ENCODE measurements around the gene ANXA7.

ANXA7 gene

DNA sequence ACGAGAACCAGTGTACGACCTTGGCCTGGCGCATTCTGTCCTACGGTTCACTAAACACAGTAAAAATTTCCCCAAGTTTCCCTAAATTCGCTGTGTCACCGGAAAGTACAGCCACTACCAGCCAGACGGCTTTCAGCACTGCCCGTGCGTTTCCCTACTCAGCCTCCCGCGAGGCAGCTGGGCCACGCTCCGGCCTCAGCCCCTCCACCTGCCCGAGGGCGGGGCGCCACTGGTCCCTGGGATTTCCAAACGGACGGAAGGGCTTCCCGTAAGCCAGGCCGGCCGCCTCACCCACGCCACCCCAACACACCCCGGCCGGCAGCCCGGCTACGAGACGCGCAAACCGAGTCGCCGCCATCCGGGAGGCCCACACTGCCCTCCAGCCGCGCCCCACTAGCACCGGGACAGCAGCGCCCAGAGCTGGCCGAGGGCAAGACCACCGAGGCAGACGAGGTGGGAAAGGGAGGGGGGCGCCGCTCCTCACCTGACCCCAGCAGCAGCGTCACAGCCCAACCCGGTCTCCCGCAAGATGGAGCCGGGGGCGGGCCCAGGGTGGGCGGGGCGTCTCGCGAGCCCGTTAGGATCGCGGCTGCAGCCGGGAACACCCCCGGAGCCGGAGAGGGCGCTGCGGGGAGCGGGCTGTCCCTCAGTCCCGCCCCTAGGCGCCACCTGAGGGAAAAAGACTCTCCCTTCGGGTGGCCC, at the start of gene ANXA7:
TSS of gene ANXA7 (minus strand) at position 531 of the 702 bp plus-strand sequence. CDS start 13,202 bp downstream, outside the sequence.
- DNase-seq, result peak; percentile 37 to 73

DNA sequence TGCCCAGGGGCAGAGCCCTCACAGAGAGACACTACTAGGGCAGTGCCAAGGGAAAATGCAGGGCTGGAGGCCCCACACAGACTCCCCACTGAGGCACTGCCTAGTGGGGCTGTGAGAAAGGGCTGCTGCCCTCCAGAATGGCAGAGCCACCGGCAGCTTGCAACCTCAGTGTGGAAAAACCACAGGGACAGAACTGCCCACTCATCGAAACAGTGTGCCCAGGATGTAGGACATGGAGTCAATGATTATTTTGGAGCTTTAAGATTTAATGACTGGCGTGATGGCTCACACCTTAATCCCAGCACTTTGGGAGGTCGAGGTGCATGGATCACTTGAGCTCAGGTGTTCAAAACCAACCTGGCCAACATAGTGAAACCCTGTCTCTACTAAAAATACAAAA, 47.0 kb upstream of the ANXA7 start:
- no peak for DNase-seq

DNA sequence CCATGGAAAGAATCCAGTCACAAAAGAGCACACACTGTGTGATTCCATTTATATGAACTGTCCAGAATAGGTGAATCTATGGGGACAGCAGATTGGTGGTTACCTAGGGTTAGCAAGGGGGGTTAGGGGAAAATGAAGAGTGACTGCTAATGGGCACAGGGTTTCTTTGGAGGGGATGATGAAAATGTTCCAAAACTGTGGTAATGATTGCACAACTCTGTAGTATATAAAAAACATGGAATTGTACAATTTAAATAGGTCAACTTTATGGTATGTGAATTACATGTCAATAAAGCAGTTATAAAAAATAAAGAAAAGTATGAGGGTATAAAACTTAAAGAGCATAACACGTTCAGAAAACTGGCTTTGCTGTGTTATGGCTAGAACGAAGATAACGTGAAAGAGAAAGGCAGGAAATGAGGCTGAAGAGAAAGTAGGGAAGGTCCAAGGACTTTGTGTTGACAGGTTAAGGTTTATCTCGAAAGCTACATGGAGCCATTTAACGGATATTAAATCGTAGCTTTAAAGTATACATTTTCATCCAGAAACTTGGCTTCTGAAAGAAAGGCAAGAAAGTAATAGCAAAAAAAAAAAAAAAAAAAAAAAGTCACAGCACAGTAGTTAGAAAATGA, 45.9 kb upstream of the ANXA7 start:
- no peak for DNase-seq

DNA sequence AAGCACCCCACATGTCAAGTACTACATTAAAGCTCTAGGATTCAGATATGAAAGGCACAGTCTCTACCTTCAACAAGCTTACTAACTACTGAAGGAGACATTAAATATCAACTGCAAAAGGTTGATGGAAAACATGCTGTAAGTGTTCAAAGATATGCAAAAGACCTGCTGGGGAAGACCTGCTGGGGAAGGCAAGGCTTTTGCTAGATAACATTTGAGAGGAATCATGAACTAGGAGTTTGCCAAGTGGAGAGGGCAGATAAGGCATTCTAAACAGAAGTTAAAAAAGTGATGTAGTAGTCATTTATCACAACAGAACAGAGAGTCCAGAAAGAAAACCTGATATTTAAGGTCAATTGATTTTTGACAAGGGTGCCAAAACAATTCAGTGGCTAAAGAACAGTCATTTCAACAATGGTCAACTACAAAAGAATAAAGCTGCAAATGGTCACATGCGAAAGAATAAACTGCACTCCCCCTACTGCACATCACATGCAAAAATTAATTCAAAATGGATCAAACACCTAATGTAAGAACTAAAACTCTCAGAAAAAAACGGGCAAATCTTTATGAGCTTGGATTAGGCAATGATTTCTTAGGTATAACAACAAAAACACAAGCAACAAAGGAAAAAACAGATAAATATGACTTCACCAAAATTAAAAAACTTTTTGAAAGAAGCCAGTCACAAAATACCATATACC, 42.5 kb upstream of the ANXA7 start:
- DNase-seq, result no peak

DNA sequence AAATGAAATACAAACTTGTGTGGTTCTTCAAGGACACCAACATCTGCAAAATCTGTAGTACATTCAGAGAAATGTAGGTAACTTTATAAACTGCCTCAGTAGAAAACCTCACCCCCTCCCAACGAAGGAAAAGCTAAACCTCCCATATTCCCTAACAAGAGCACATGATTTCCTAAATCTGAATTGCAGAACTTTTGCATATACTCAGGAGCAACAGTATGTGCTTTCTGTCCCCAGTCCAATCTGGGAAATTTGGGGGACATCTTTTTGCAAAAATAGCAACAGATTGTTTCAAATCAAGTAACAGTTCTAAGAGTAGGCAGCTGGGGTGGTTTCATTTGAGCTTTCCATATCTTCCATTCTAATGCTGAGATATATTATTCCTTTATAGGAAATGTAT, 35.3 kb upstream of the ANXA7 start:
- no peak for DNase-seq

DNA sequence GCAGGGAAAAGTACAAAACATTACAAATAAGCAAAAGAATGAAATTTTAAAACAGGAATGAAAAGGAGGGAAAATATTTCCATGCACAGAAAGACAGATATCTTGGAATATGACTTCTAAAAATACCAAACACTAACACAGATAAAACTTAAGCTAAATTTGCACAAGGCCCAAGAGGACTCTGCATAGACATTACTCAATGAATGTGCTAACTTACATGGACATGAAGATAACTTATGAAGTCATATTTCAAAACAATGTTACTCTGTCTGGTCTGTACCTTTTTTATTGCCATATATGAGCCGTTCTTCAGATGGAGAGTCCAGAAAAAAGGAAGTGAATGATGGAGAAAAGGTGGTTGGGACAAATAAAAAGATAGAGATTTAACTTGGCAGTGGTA, 34.5 kb upstream of the ANXA7 start:
- DNase-seq, result no peak

DNA sequence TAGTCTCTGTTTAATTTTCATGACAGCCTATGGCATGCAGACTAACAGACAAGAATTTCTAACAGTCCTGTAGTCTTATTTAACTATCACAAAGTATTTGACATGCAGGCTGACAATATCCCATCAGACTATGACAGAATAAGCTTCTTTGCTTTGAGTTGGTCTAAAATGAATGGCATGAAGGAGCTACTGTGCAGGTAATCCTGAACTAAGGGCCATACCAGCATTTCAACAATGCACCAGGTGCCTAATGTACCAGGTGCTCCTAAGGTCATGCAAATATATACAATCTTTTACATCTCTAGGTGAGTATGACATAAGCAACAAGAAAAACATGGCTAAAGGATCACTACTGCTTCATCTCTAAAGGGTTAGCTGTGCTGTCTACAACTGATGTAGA, 33.1 kb upstream of the ANXA7 start:
- DNase-seq, result no peak

DNA sequence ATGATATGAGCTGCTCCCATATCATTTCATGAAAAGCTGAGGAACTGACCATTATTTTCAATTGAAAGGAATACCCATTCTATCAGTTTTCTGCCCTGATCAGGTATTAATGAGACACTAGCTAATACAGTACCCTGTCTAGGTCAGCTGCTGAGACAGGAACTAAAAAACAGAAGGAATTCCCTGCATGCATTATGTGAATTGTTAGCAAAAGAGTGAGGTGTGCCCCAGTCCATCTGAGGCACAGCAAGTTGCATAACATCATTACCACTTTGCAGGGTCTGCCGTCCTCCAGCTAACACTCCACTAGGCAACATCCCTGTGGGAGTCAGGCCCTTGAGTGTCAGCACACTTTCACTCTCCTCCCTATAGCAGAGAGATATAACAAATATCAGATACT, 30.6 kb upstream of the ANXA7 start:
- no peak for DNase-seq

DNA sequence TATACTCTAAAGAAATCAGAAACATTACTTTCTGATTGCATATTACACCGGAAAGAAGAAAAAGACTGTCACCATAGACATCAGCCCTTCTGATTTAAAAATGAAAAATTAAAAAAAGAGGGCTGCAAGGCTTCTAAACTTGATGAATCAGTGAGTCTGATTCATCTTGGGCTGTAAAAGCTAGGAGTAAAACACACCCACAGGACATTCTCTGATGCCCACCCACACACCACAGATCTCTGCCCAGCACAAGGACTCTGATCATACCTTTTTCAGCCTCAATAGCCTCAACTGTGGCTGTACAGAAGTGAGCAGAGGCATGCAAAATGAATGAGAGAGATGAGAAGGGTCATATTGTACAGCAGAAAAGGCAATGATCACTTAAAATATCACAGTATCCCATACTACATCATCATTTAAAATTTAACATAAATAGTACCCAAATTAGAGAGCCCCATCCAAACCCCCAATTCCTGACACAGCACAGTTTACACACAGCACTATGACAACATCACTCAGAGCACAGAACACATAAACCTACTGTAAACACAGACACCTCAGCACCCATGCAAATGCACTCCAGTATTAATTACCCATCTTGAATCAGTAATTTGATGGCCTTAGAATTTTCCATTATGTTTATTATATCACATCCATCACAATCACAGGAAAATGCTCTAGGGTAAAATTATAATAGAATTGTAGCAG, 25.9 kb upstream of the ANXA7 start:
- DNase-seq, result no peak

DNA sequence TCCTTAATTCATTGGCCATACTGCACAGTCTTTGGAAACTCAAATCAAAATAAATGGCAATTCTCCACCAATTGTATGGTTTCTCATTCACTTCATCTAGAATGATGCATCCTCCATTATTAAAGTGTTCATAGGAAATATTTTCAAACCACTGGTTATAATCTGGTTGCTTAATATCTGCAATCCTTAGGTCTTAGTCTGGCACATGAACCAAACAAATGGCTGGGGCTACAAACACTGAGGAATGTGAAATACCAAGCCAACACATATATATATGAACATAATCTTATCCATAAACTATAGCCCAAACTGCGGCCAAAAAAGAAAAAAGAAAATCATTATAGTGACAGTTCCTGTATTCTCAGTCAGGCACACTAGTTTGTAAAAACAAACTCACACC, 25.2 kb upstream of the ANXA7 start:
- DNase-seq, result no peak

DNA sequence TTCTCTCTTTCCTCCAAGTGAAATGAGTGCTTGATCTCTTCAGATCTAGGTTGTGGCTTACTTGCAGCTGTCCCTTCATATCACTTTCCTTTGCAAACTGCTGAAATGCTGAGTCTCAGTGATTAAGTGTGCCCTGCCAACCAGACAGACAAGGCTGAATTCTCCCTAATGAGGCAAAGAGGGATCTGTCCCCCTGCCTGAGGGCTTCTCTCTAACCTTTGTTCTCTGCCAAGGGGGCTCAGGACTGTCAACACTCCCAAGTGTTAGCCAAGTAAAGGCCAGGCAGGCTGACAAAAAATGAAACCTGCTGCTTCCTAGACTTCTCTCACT, 19.6 kb upstream of the ANXA7 start, which contains the start of gene MSS51:
TSS of gene MSS51 (minus strand) at position 24 of the 330 bp plus-strand sequence. CDS start 5,277 bp downstream, outside the sequence.
- no peak for DNase-seq

DNA sequence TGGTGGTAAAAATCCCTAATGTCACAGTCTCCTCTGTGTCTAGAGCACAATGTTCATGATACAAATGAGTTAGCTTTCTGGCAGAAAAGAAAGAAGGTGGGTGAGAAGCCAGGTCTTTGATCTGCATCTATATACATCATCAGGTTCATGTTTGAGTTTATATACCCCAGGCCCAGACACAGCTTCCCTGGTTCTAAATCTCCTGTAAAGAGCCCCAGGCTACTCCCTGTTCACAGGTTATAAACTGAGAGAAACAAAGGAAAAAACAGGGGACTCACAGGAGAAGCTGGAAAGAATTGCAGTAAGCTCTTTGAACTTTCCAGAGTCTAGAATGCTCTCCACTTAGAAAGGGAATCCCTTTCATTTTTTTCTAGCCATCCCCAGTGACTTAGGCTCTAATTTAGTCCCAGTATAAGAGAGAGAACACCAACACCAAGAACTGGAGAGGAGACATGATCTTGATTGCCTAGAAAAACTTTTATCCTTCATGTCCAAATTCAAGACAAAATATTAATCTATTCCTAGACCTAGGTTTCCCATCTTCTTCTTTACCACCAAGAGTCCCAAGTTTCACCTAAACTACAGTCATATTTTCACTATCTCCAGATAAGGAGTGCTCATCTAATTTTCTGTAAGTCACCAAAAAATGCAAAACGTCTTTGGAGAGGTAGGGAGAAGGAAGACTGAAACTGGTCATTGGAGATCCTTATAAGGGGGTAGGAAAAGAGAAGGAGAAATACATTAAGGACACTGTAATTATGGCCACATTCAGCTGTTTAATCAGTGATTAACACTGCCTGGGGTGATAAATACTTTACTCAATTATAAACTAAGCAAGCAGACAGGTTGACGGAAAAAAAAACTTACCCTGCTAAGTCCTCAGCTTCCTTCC, 19.0 kb upstream of the ANXA7 start:
- DNase-seq, result no peak

DNA sequence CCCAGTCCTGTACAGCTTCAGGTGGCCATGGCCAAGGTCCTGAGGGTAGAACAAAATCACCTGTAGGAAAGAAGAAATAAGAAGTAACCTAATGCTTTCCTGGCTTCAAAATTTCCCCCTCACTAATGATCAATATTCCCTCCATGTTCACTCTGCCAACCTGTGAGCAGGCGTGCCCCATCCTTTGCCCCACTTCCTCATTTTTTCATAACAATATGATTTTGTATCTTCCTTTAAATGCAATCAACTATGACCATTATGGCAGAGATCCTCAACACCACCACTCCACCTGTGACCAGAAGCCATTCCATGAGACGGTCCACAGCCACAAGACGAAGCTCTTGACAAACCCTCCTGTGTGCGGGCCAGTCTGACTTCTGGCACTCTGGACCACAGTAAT, 12.5 kb upstream of the ANXA7 start:
- no peak for DNase-seq

DNA sequence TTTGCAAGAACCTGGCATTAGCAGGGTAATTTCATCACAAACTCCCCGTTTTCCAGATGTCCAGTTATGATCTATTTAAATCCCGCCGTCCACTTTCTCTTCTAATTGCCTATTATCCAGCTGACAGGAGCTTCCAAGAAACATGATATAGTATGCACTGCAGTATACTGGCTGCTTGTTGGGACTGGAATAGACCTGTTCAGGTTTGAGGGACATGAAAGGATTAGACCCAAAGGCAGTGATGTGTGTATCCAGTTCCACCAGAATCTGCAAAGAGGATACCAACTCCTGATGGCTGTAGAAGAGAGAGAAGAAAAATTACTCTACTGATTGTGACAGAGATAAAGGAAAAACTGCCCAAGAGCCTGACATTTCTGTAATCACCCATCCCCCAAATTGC, 10.6 kb upstream of the ANXA7 start:
- no peak for DNase-seq

DNA sequence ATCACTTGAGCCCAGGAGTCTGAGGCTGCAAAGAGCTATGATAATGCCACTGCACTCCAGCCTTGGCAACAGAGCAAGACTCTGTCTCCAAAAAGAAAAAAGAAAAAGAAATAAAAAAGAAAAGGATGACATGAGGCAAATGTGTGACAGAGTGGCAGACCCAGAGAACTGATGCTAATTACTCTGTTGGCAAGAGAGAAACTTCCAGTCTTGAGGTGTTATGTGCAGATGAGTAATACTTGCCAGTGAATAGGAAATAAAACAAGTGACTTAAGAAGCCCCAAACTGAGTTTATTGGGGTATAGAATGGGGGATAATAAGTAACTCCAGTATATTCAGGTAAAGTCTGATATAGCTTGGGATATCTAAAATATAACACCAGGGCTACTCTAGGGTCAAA, 9.5 kb upstream of the ANXA7 start:
- no peak for DNase-seq

DNA sequence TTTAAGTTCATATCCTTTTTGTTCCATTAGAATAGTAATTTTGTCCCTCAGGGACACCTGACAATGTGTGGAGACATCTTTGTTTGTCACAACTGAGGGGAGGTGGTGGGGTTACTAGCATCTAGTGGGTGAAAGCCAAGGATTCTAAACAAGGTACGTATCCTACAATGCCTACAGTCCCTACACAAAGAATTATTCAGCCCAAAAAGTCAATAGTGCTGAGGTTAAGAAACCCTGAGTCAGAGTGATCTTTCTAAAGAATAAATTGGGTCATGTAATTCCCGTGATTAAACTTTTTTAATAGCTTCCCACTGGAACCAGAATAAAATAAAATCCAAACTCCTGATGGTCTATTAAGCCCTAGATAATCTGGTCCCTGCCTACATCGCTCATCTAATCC, 2.7 kb upstream of the ANXA7 start:
- no peak for DNase-seq

DNA sequence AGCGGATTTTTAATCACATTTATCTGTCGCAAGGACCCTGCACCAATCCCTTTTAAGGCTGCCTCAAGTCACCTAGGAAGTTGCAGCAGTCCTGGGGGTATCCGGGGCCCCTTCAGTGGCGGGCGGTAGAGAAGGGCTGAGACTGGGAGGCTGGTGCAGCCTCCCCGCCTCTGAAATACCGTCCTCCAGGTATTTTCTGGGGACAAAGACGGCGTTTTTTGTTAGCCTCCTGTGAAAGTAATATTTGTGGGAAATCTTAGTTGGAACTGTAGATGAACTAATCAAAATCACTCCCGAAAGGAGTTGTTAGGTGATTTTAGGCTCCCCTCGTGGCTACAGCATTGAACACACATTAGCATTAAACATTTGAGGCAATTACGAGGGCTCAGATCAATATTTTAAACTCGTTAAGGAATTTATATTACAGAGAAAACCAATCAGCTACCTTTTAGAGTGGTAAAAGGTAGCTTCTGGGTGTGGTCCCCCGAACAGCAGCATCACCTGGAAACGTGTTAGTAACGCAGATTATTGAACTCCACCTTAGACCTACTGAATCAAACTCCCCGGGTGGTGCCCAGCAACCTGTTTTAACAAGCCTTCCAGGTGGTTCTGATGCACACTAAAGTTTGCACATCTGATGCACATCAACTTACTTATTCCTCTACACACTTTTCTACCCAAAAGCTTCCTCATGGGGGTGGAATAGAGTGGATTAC, 530 bp upstream of the ANXA7 start:
- DNase-seq, result no peak

DNA sequence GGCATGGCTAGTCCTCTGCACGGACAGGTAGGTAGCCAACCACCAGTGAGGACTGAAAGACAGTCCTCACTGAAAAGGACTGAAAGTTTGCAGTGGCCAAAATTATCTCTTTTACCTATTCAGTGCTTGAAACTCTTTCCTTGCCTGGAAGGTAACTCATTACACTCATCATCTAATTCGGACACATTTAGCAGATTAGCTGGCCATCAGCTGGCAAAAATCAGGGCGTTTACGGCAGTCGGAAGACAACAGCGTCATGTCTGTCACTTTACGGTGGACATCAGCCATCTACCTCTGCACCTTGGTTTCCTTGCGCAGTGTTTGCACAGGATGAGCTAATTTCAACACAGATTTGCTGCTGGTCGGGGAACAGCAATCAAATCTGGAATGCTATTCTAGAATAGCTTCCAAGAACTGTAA, 740 bp downstream of the ANXA7 start:
- DNase-seq, result peak; percentile 23 to 25

DNA sequence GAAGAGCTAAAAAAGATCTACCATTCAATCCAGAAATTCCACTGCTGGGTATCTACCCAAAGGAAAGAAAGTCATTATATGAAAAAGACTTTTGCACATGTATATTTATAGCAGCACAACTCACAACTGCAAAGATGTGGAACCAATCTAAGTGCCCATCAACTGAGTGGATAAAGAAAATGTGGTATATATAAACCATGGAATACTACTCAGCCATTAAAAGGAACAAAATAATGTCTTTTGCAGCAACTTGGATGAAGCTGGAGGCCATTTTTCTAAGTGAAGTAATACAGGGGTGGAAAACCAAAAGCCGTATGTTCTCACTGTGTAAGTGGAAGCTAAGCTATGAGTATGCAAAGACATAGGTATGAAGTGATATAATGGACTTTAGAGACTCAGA, 3.0 kb downstream of the ANXA7 start:
- DNase-seq, result no peak

DNA sequence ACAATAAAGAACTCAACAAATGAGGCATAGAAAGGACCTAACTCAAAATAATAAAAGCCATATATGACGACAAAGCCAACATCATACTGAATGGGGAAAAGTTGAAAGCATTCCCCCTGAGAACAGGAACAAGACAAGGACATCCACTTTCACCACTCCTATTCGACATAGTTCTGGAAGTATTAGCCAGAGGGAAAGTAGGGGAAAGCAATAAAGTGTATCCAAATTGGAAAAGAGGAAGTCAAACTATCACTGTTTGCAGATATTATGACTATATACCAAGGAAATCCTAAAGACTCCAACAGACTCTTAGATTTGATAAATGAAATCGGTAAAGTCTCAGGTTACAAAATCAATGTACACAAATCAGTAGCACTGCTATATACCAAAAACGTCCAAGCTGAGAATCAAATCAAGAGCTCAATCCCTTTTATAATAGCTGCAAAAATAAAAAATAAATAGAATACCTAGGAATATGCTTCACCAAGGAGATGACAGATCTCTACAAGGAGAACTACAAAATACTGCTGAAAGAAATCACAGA, 4.8 kb downstream of the ANXA7 start:
- no peak for DNase-seq

DNA sequence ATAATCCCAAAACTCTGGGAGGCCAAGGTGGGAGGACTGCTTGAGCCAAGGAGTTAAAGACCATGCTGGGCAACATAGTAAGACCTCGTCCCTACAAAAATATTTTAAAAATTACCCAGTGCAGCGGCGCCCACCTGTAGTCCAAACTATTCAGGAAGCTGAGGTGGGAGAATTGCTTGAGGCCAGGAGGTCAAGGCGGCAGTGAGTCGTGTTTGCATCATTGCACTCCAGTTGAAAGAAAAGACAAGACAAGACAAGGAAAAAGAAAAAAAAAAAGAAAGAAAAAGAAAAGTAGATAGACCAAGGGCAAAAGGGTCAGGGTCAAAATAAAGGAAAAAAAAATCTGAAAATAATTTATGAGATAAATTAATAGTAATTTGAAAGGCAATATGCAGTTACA, 5.8 kb downstream of the ANXA7 start:
- DNase-seq, result no peak

DNA sequence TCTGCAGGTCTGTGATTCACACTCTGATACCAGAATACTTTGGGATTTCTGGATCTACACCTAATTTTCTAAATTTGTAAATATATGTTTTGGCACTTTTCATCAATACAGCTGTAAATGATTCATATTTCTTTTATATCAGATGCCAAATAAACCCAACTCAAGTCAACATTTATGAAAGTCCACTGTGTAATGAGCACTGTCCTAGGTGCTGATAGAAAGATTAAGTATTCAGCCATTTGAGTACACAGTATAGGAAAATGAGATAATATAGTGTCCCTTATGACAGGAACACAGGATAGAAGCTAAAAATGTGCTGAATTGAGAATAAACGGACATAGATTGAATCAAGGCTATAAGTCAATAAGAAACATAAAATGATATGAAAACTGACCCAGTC, 6.4 kb downstream of the ANXA7 start:
- DNase-seq, result no peak
